GM19239 (cell line): ENCODE results near the gene SEMA4A.
"Not testable (repeated sequence)": the region's sequence is repeated elsewhere in the genome, so short reads cannot be mapped to it uniquely, and the experiment has no call there.

Experiments
- DNase-seq: peaks from one replicate; pipeline ENCODE4 v3.0.0; 2011; ENCODE audit warnings: low spot score; ENCODE audit not compliant: insufficient read length
- FAIRE-seq: peaks from 2 replicates; lab custom pipeline; 2011; peaks lifted over from hg19 to GRCh38; lab: Jason Lieb, UNC

Gene SEMA4A

GRCh38 chr1:156118177-156118868 is 35.1 kb upstream of the SEMA4A start:
- DNase-seq = no peak
- FAIRE-seq = no peak

- no peak for DNase-seq
- peak; percentile 47 for FAIRE-seq
These were observed 33.7 kb upstream of the SEMA4A start for GRCh38 chr1:156119503-156120209.

DNA sequence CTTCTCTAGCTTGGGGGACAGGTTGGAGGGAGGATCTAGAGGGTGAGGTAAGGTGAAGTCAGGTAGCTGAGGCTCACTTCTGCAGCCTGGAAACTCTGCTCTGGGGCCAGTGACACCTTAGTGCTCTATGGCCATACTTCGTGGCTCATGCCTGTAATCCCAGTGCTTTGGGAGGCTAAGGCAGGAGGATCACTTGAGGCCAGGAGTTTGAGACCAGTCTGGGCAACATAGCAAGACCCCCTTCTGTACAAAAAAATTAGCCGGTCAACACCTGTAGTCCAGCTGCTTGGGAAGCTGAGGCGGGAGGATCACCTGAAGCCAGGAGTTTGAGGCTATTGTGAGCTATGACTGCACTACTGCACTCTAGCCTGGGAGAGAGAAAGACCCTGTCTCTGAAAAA is 33.1 kb upstream of the SEMA4A start:
- DNase-seq (no peak), FAIRE-seq (no peak)

DNA sequence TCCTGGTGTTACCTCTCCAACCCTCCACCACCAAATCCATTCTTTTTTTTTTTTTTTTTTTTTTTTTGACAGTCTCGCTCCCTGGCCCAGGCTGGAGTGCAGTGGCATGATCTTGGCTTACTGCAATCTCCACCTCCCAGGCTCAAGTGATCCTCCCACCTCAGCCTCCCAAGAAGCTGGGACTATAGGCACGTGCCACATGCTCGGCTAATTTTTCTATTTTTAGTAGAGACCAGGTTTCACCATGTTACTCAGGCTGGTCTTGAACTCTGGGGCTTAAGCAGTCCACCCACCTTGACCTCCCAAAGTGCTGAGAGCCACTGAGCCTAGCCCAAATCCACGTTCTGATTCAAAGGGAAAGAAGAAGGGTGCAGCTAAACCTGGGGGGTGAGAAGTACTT is 32.4 kb upstream of the SEMA4A start:
- DNase-seq, FAIRE-seq: not testable (repeated sequence)

GRCh38 chr1:156121457-156121856 is 31.9 kb upstream of the SEMA4A start:
- no peak for FAIRE-seq
- no peak for DNase-seq

- DNase-seq (no peak), FAIRE-seq (no peak)
These were observed 31.3 kb upstream of the SEMA4A start for GRCh38 chr1:156122086-156122485.

GRCh38 chr1:156122519-156123355 is 30.6 kb upstream of the SEMA4A start:
- FAIRE-seq (no peak), DNase-seq (no peak)

GRCh38 chr1:156123356-156124196 is 29.8 kb upstream of the SEMA4A start:
- no peak for FAIRE-seq
- DNase-seq = no peak

- FAIRE-seq (no peak), DNase-seq (no peak)
These were observed 28.6 kb upstream of the SEMA4A start for GRCh38 chr1:156124557-156125483.

GRCh38 chr1:156125544-156125943 is 27.8 kb upstream of the SEMA4A start:
- not testable (repeated sequence) for FAIRE-seq, DNase-seq

DNA sequence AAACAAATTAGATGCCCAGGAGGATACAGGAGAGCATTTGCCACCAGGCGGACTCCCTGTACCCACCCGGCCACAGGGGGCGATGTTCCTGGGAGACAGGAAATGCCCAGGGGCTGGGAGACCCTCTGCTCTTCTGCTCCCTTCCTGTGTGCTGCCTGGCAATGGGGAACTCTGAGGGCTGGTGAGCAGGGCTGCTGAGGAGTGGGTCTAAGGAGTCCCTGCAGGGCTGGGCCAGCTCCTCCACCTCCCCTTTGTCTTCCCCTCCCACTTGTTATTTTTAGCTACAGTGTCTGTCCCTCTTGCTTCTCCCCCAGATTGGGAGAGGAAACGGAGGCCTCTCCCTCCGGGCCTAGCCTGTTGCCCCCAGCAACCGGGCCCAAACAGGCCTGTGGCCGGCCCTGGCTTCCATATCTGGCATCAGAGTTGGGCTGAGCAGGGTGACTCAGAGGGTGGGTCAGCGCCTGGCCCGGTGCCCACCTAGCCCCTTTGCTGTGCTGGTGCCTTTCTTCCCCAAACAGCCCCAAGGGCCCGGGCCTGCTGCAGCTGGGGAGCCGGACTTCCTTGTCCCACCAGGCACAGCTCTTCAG is 27.2 kb upstream of the SEMA4A start:
- DNase-seq (no peak), FAIRE-seq (no peak)

DNA sequence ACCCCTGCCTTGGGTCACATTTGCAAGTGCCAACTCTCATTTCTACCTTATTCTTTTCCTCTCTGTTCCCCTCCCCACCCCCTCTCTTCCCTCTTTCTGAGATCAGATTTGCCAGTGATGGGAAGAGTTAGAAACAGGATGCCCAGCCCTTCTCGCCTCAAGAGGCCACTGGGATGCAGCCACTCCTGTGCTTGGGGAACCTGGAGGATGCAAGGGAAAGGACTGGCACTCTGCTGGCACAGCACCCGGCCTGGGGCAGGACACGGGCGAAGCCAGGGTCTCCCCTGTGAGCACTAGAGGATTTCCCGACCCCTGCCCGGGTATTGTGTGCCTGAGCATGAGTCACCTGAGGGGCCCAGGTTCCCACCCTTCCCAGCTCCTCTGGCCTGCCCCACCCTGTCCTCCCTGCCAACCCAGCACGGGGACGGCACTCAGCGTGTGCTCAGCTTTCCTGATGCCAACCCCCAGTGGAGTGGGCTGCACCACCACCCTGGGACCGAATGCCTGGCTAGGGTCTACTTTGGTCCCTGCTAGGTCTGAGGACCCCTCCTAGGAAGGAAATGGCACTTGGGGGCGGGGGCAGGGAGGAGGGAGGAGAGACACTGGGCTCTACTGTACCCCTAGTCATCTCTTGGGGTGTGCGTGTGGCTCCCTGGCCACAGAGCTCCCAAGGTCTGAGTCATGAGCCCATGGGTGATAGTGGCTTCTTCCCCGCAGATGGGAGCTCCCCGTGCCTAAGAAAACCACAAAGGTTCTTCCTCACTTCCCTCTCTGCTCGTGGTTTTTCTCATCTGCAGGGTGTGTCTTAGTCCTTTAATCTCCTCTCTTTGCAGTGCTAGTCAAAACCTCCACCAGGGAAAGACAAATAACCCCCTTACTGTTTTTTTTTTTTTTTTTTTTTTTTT is 26.5 kb upstream of the SEMA4A start:
- DNase-seq = no peak
- peak; percentile 75 for FAIRE-seq

GRCh38 chr1:156128308-156128653 is 25.1 kb upstream of the SEMA4A start:
- FAIRE-seq (no peak), DNase-seq (no peak)

GRCh38 chr1:156128654-156129597 is 24.5 kb upstream of the SEMA4A start:
- DNase-seq (no peak), FAIRE-seq (no peak)

GRCh38 chr1:156129687-156130577 is 23.5 kb upstream of the SEMA4A start:
- FAIRE-seq = peak; percentile 90
- DNase-seq = peak; percentile 74

GRCh38 chr1:156130578-156130942 is 22.8 kb upstream of the SEMA4A start:
- no peak for FAIRE-seq

More at GRCh38 chr1:156130578-156130942, 22.8 kb upstream of the SEMA4A start:
- no peak for DNase-seq
